ENCODE data around the gene SLC1A4.

- TF ChIP-seq FOXM1 (IDR thresholded peaks at IDR 0.05; ENCODE audit: low read depth, low read length) (no peak), SREBF2 (IDR thresholded peaks at IDR 0.05; ENCODE audit: low read length) (no peak), POLR2A (IDR thresholded peaks at IDR 0.05; ENCODE audit: low read depth, low read length) (no peak), RAD21 (IDR thresholded peaks at IDR 0.05; ENCODE audit: insufficient read depth, low read depth, low read length) (no peak), CREM (IDR thresholded peaks at IDR 0.05; ENCODE audit: low read depth) (no peak), LARP7 (IDR thresholded peaks at IDR 0.05) (no peak), MYC (IDR thresholded peaks at IDR 0.05; ENCODE audit: insufficient read depth, insufficient read length, insufficient replicate concordance, low read length, severe bottlenecking) (no peak), CTCF (IDR thresholded peaks at IDR 0.05 in 2 of 3, conservative IDR thresholded peaks at IDR 0.05 in 1 of 3; ENCODE audit: control insufficient read depth in 2 of 3, extremely low read depth in 1 of 3, insufficient read depth in 1 of 3, low read depth in 3 of 3, low read length in 3 of 3) (no peak), POLR2AphosphoS2 (IDR thresholded peaks at IDR 0.05; ENCODE audit: low read depth, low read length) (no peak)
These were observed 72.7 kb downstream of the SLC1A4 start for GRCh38 chr2:65061910-65062339.

Measured in GM12878 (cell line).